Measurements from ENCODE around the gene DOC2A. TPM values are rescaled to one million over a fixed set of nuclear protein-coding genes. Genes with fewer than 3 reads are reported as not detected.
"Not testable (repeated sequence)": the region's sequence is repeated elsewhere in the genome, so short reads cannot be mapped to it uniquely, and the experiment has no call there.

Gene DOC2A
- total RNA-seq, 1 experiment from 2014 or later = 3.2 TPM

GRCh38 chr16:30022887-30023286, 12.1 kb upstream of the DOC2A start, which contains the start of gene C16orf92:
Gene C16orf92 (plus strand): TSS chr16:30023198. CDS start chr16:30023341, 143 bp downstream.
- Histone ChIP-seq H3K4me3 (ENCODE audit: low read depth, low read length, poor library complexity, severe bottlenecking) (no peak within 1 kb of the TSS), H3K27ac (ENCODE audit: low read depth, low read length, poor library complexity, severe bottlenecking) (no peak within 1 kb of the TSS), H3K27me3 (replicated peaks; ENCODE audit: insufficient read depth, low read depth, low read length, poor library complexity) (no peaks in the 10 kb centered on the region), H3K9me3 (ENCODE audit: low read depth, low read length, poor library complexity, severe bottlenecking) (no peaks in the 10 kb centered on the region), H3K4me1 (ENCODE audit: insufficient read depth, low read length, poor library complexity, severe bottlenecking) (no peaks in the 10 kb centered on the region), H3K36me3 (ENCODE audit: insufficient read depth, low read length, poor library complexity, severe bottlenecking) (no peaks in the 10 kb centered on the region)
- DNase-seq (ENCODE audit: low spot score) = no peak
- TF ChIP-seq EZH2 (IDR thresholded peaks at IDR 0.05; ENCODE audit: borderline replicate concordance, low read depth, low read length, poor library complexity, severe bottlenecking) (no peak), CTCF (conservative IDR thresholded peaks at IDR 0.05; ENCODE audit: low read depth, low read length) (no peak)
- ChIA-PET CTCF (no interaction called here), POLR2A (ENCODE audit: low non-redundant PET) (no interaction called here)
- intact Hi-C loops (cut with micrococcal nuclease; ENCODE audit: unreplicated experiment) = no loop called here
- no TSS peak for BruUV-seq (replicated peaks)

GRCh38 chr16:30018731-30019158, 7.9 kb upstream of the DOC2A start:
- TF ChIP-seq CTCF (conservative IDR thresholded peaks at IDR 0.05; ENCODE audit: low read depth, low read length) (no peak), EZH2 (IDR thresholded peaks at IDR 0.05; ENCODE audit: borderline replicate concordance, low read depth, low read length, poor library complexity, severe bottlenecking) (no peak)
- intact Hi-C loops (cut with micrococcal nuclease; ENCODE audit: unreplicated experiment) = no loop called here

GRCh38 chr16:30017937-30018336, 7.1 kb upstream of the DOC2A start:
- H3K27me3 ChIP-seq (replicated peaks; ENCODE audit: insufficient read depth, low read depth, low read length, poor library complexity); H3K4me3 ChIP-seq (ENCODE audit: low read depth, low read length, poor library complexity, severe bottlenecking); POLR2A ChIA-PET (ENCODE audit: low non-redundant PET); intact Hi-C loops (cut with micrococcal nuclease; ENCODE audit: unreplicated experiment); H3K9me3 ChIP-seq (ENCODE audit: low read depth, low read length, poor library complexity, severe bottlenecking); DNase-seq (ENCODE audit: low spot score); H3K4me1 ChIP-seq (ENCODE audit: insufficient read depth, low read length, poor library complexity, severe bottlenecking); H3K36me3 ChIP-seq (ENCODE audit: insufficient read depth, low read length, poor library complexity, severe bottlenecking); H3K27ac ChIP-seq (ENCODE audit: low read depth, low read length, poor library complexity, severe bottlenecking); CTCF ChIA-PET; BruUV-seq (replicated peaks): not testable (repeated sequence)

More at GRCh38 chr16:30018731-30019158, 7.9 kb upstream of the DOC2A start:
- Histone ChIP-seq H3K36me3 (ENCODE audit: insufficient read depth, low read length, poor library complexity, severe bottlenecking) (no peaks in the 10 kb centered on the region), H3K27ac (ENCODE audit: low read depth, low read length, poor library complexity, severe bottlenecking) (no peak overlapping the region), H3K27me3 (replicated peaks; ENCODE audit: insufficient read depth, low read depth, low read length, poor library complexity) (no peaks in the 10 kb centered on the region), H3K4me1 (ENCODE audit: insufficient read depth, low read length, poor library complexity, severe bottlenecking) (no peaks in the 10 kb centered on the region), H3K9me3 (ENCODE audit: low read depth, low read length, poor library complexity, severe bottlenecking) (no peaks in the 10 kb centered on the region), H3K4me3 (ENCODE audit: low read depth, low read length, poor library complexity, severe bottlenecking) (no peak overlapping the region)
- BruUV-seq (replicated peaks) = no TSS peak
- POLR2A ChIA-PET (ENCODE audit: low non-redundant PET) = no interaction called here
- DNase-seq (ENCODE audit: low spot score) = no peak
- CTCF ChIA-PET = interaction anchor here (0.6 kb wide), 1 partner anchor 9 kb away, joined by 9 read pairs; no protein-coding TSS in a partner anchor

- Histone ChIP-seq H3K9me3 (ENCODE audit: low read depth, low read length, poor library complexity, severe bottlenecking) (no peaks in the 10 kb centered on the region), H3K4me3 (ENCODE audit: low read depth, low read length, poor library complexity, severe bottlenecking) (no peak overlapping the region), H3K27me3 (replicated peaks; ENCODE audit: insufficient read depth, low read depth, low read length, poor library complexity) (no peaks in the 10 kb centered on the region), H3K4me1 (ENCODE audit: insufficient read depth, low read length, poor library complexity, severe bottlenecking) (no peaks in the 10 kb centered on the region), H3K36me3 (ENCODE audit: insufficient read depth, low read length, poor library complexity, severe bottlenecking) (no peaks in the 10 kb centered on the region), H3K27ac (ENCODE audit: low read depth, low read length, poor library complexity, severe bottlenecking) (no peak overlapping the region)
- DNase-seq (ENCODE audit: low spot score) = no peak
- BruUV-seq (replicated peaks) = no TSS peak
- ChIA-PET POLR2A (ENCODE audit: low non-redundant PET) (no interaction called here), CTCF (no interaction called here)
- intact Hi-C loops (cut with micrococcal nuclease; ENCODE audit: unreplicated experiment) = no loop called here
- TF ChIP-seq EZH2 (IDR thresholded peaks at IDR 0.05; ENCODE audit: borderline replicate concordance, low read depth, low read length, poor library complexity, severe bottlenecking) (no peak), CTCF (conservative IDR thresholded peaks at IDR 0.05; ENCODE audit: low read depth, low read length) (no peak)
Measured at GRCh38 chr16:30017277-30017656, 6.4 kb upstream of the DOC2A start.

Data from A673 (cell line).